ENCODE results near the gene TOX2.

Gene TOX2

GRCh38 chr20:44075950-44076232 is 161.2 kb downstream of the TOX2 start:
- ChIA-PET CTCF (no interaction called here), POLR2A (no interaction called here)
- DNase-seq (ENCODE audit: extremely low spot score): no peak
- TF ChIP-seq CTBP1 (IDR thresholded peaks at IDR 0.05; ENCODE audit: borderline replicate concordance): no peak
- TF ChIP-seq ARNT (IDR thresholded peaks at IDR 0.05): no peak
- TF ChIP-seq LEF1 (IDR thresholded peaks at IDR 0.05; ENCODE audit: borderline replicate concordance): no peak
- no peak for TF ChIP-seq SP1 (IDR thresholded peaks at IDR 0.05)
- no peak for TF ChIP-seq HDGF (IDR thresholded peaks at IDR 0.05; ENCODE audit: borderline replicate concordance)
- TF ChIP-seq NFRKB (IDR thresholded peaks at IDR 0.05): no peak
- no peak for TF ChIP-seq FOXK2 (IDR thresholded peaks at IDR 0.05)
- TF ChIP-seq BHLHE40 (IDR thresholded peaks at IDR 0.05; ENCODE audit: borderline replicate concordance): no peak

GRCh38 chr20:44079291-44079690 is 164.6 kb downstream of the TOX2 start:
- TF ChIP-seq SP1 (IDR thresholded peaks at IDR 0.05) (no peak), ZNF384 (IDR thresholded peaks at IDR 0.05) (no peak), FOXK2 (IDR thresholded peaks at IDR 0.05) (no peak), ELF4 (IDR thresholded peaks at IDR 0.05) (no peak), NFRKB (IDR thresholded peaks at IDR 0.05) (no peak), TARDBP (IDR thresholded peaks at IDR 0.05) (no peak), FOXA1 (IDR thresholded peaks at IDR 0.05) (no peak), HDGF (IDR thresholded peaks at IDR 0.05; ENCODE audit: borderline replicate concordance) (no peak), ARNT (IDR thresholded peaks at IDR 0.05) (no peak), FOXM1 (IDR thresholded peaks at IDR 0.05; ENCODE audit: borderline replicate concordance) (no peak), LEF1 (IDR thresholded peaks at IDR 0.05; ENCODE audit: borderline replicate concordance) (no peak), PKNOX1 (IDR thresholded peaks at IDR 0.05) (no peak)
- POLR2A ChIA-PET: no interaction called here
- CTCF ChIA-PET: interaction anchor here (0.6 to 1.3 kb wide), 3 partner anchors 13 to 76 kb away, joined by 3 to 4 read pairs (median 3); no protein-coding TSS in a partner anchor
- DNase-seq (ENCODE audit: extremely low spot score): no peak

GRCh38 chr20:44080064-44080463 is 165.4 kb downstream of the TOX2 start:
- TF ChIP-seq L3MBTL2 (conservative IDR thresholded peaks at IDR 0.05) (no peak), ELF4 (IDR thresholded peaks at IDR 0.05) (no peak), TARDBP (IDR thresholded peaks at IDR 0.05) (no peak), LEF1 (IDR thresholded peaks at IDR 0.05; ENCODE audit: borderline replicate concordance) (no peak), FOXK2 (IDR thresholded peaks at IDR 0.05) (no peak), FOXA1 (IDR thresholded peaks at IDR 0.05) (no peak), PKNOX1 (IDR thresholded peaks at IDR 0.05) (no peak), HDGF (IDR thresholded peaks at IDR 0.05; ENCODE audit: borderline replicate concordance) (no peak)
- no peak for DNase-seq (ENCODE audit: extremely low spot score)
- CTCF ChIA-PET: interaction anchor here (0.6 to 1.3 kb wide), 8 partner anchors 11 to 419 kb away, joined by 3 to 5 read pairs (median 4); no protein-coding TSS in a partner anchor
- POLR2A ChIA-PET: no interaction called here

- TF ChIP-seq NFRKB (IDR thresholded peaks at IDR 0.05) (no peak), FOXK2 (IDR thresholded peaks at IDR 0.05) (no peak), TARDBP (IDR thresholded peaks at IDR 0.05) (no peak), HDGF (IDR thresholded peaks at IDR 0.05; ENCODE audit: borderline replicate concordance) (no peak), SUZ12 (IDR thresholded peaks at IDR 0.05) (no peak), FOXA1 (IDR thresholded peaks at IDR 0.05) (no peak), SP1 (IDR thresholded peaks at IDR 0.05) (no peak), ELF4 (IDR thresholded peaks at IDR 0.05) (no peak), LEF1 (IDR thresholded peaks at IDR 0.05; ENCODE audit: borderline replicate concordance) (no peak), PKNOX1 (IDR thresholded peaks at IDR 0.05) (no peak), CTBP1 (IDR thresholded peaks at IDR 0.05; ENCODE audit: borderline replicate concordance) (no peak), FOXM1 (IDR thresholded peaks at IDR 0.05; ENCODE audit: borderline replicate concordance) (no peak), L3MBTL2 (conservative IDR thresholded peaks at IDR 0.05) (no peak), ARNT (IDR thresholded peaks at IDR 0.05) (no peak), ZNF384 (IDR thresholded peaks at IDR 0.05) (no peak), BHLHE40 (IDR thresholded peaks at IDR 0.05; ENCODE audit: borderline replicate concordance) (no peak)
- ChIA-PET POLR2A (no interaction called here), CTCF (interaction anchor here (0.6 to 1.3 kb wide), 7 partner anchors 10 to 420 kb away, joined by 3 to 5 read pairs (median 4); no protein-coding TSS in a partner anchor)
- DNase-seq (ENCODE audit: extremely low spot score): peak; percentile 79
These were observed 166.1 kb downstream of the TOX2 start for GRCh38 chr20:44080646-44081267.

- TF ChIP-seq ARNT (IDR thresholded peaks at IDR 0.05): no peak
- TF ChIP-seq SP1 (IDR thresholded peaks at IDR 0.05): no peak
- TF ChIP-seq LEF1 (IDR thresholded peaks at IDR 0.05; ENCODE audit: borderline replicate concordance): no peak
- TF ChIP-seq TARDBP (IDR thresholded peaks at IDR 0.05): no peak
- TF ChIP-seq ZNF384 (IDR thresholded peaks at IDR 0.05): no peak
- TF ChIP-seq PKNOX1 (IDR thresholded peaks at IDR 0.05): no peak
- TF ChIP-seq BHLHE40 (IDR thresholded peaks at IDR 0.05; ENCODE audit: borderline replicate concordance): no peak
- no peak for TF ChIP-seq ELF4 (IDR thresholded peaks at IDR 0.05)
- TF ChIP-seq HDGF (IDR thresholded peaks at IDR 0.05; ENCODE audit: borderline replicate concordance): no peak
- no peak for TF ChIP-seq FOXA1 (IDR thresholded peaks at IDR 0.05)
- no peak for TF ChIP-seq FOXM1 (IDR thresholded peaks at IDR 0.05; ENCODE audit: borderline replicate concordance)
- no peak for TF ChIP-seq CTBP1 (IDR thresholded peaks at IDR 0.05; ENCODE audit: borderline replicate concordance)
- TF ChIP-seq SUZ12 (IDR thresholded peaks at IDR 0.05): no peak
- no peak for TF ChIP-seq FOXK2 (IDR thresholded peaks at IDR 0.05)
- no peak for TF ChIP-seq L3MBTL2 (conservative IDR thresholded peaks at IDR 0.05)
- no peak for TF ChIP-seq NFRKB (IDR thresholded peaks at IDR 0.05)
- DNase-seq (ENCODE audit: extremely low spot score): no peak
- POLR2A ChIA-PET: no interaction called here
- CTCF ChIA-PET: interaction anchor here (0.7 kb wide), 1 partner anchor 236 kb away, joined by 3 read pairs; no protein-coding TSS in a partner anchor
These were observed 166.8 kb downstream of the TOX2 start for GRCh38 chr20:44081476-44081875.
